NCI-H2227 (cell line): ENCODE results near the gene DIP2C.
"Not testable (repeated sequence)": the region's sequence is repeated elsewhere in the genome, so short reads cannot be mapped to it uniquely, and the experiment has no call there.

Source experiments
- DNase-seq: peaks from one replicate; lab custom pipeline; 2025; ENCODE audit not compliant: unreplicated experiment; lab: John Stamatoyannopoulos, UW

DIP2C gene

GRCh38 chr10:598415-599170, 90.9 kb downstream of the DIP2C start:
- no peak for DNase-seq

- no peak for DNase-seq
Observed at GRCh38 chr10:597976-598375, 91.5 kb downstream of the DIP2C start.

GRCh38 chr10:596725-597345, 92.6 kb downstream of the DIP2C start:
- no peak for DNase-seq

GRCh38 chr10:596131-596530, 93.3 kb downstream of the DIP2C start:
- not testable (repeated sequence) for DNase-seq

- DNase-seq = no peak
Observed at GRCh38 chr10:595473-595872, 94.0 kb downstream of the DIP2C start.

GRCh38 chr10:594584-595270, 94.7 kb downstream of the DIP2C start:
- no peak for DNase-seq

GRCh38 chr10:593901-594457, 95.5 kb downstream of the DIP2C start:
- DNase-seq = no peak

GRCh38 chr10:593421-593820, 96.0 kb downstream of the DIP2C start:
- DNase-seq = no peak

GRCh38 chr10:593016-593415, 96.5 kb downstream of the DIP2C start:
- no peak for DNase-seq

GRCh38 chr10:591646-592045, 97.8 kb downstream of the DIP2C start:
- no peak for DNase-seq

GRCh38 chr10:590721-591120, 98.7 kb downstream of the DIP2C start:
- no peak for DNase-seq

- DNase-seq = no peak
Observed at GRCh38 chr10:589961-590680, 99.3 kb downstream of the DIP2C start.

- DNase-seq = no peak
Observed at GRCh38 chr10:588246-589165, 101.0 kb downstream of the DIP2C start.

GRCh38 chr10:586716-587115, 102.8 kb downstream of the DIP2C start:
- DNase-seq = no peak

GRCh38 chr10:586151-586550, 103.3 kb downstream of the DIP2C start:
- no peak for DNase-seq

GRCh38 chr10:585502-585901, 104.0 kb downstream of the DIP2C start:
- no peak for DNase-seq

- not testable (repeated sequence) for DNase-seq
Observed at GRCh38 chr10:584497-585290, 104.8 kb downstream of the DIP2C start.

- DNase-seq = no peak
Observed at GRCh38 chr10:583433-583832, 106.0 kb downstream of the DIP2C start.

- DNase-seq = no peak
Observed at GRCh38 chr10:581776-582330, 107.6 kb downstream of the DIP2C start.
